D721Med (cell line): ENCODE data around the gene GALNT18.

ENCODE experiments used
- DNase-seq: peaks from one replicate; pipeline ENCODE4 v3.0.0; 2011; ENCODE audit warnings: low spot score; ENCODE audit not compliant: insufficient read length
- FAIRE-seq: peaks from 2 replicates; lab custom pipeline; 2011; peaks lifted over from hg19 to GRCh38; lab: Jason Lieb, UNC
- CTCF ChIP-seq: IDR thresholded peaks from 2 replicates; pipeline ENCODE4 v1.5.1; 2012; ENCODE audit warnings: mild to moderate bottlenecking, control low read depth; ENCODE audit not compliant: insufficient read depth; ENCODE audit errors: missing control alignments

The GALNT18 gene

DNA sequence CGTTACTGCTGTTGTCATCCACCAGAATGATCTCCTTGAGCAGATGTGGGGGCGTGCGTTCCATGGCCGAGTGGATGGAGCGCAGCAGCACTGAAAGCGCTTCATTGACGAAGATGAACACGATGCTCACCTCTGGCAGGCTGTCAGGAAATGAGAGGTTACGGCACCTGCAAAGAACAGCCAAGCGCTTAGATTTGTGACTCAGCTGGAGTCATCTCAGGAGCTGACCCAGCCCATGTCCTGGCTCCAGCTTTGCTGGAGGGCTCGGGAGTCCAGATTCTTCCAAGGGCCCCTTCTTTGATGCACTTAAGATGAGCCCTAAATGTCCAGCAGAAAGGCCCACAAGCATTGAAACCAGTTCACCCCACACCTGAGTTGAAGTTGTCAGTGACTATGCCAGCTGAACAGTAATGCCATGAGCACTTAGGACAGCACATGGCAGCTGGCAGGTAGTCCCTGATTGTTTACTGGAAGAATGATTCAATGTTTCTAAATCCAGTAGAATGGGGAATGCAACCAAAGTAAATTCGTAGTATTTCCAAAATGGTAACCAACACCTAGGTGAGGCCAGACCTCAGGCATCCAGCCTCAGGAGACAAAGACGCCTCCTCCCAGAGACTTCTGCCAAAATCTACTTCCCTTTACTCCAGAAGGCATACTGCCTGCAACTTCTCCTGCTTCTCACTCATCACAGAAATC, 189.0 kb downstream of the GALNT18 start:
- DNase-seq: no peak
- TF ChIP-seq CTCF: no peak
- FAIRE-seq: no peak

DNA sequence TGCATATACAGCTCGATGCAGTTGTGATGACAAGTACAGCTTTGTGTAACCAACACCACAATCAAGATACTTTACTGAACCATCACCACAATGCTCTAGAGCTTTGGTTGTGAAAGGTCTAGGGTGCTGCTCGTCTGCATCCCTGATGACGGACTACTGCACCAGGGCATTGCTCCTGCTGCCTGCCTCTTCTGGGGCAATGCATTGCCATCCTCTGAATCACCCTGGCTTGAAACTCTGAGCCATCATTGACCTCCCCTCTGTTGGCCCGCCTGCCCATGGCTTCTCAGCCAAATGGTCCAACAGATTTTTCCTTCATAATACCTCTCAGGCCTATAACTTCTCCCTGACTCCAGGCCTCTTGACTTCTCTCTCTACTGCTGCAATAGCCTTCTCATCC, 191.4 kb downstream of the GALNT18 start:
- no peak for TF ChIP-seq CTCF
- DNase-seq (no peak), FAIRE-seq (no peak)

GRCh38 chr11:11428714-11429113, 193.1 kb downstream of the GALNT18 start:
- TF ChIP-seq CTCF: no peak
- no peak for FAIRE-seq
- DNase-seq: no peak

- TF ChIP-seq CTCF: no peak
- FAIRE-seq (no peak), DNase-seq (no peak)
Measured at GRCh38 chr11:11427542-11427941, 194.3 kb downstream of the GALNT18 start.

GRCh38 chr11:11427140-11427539, 194.7 kb downstream of the GALNT18 start:
- no peak for TF ChIP-seq CTCF
- DNase-seq (no peak), FAIRE-seq (no peak)

DNA sequence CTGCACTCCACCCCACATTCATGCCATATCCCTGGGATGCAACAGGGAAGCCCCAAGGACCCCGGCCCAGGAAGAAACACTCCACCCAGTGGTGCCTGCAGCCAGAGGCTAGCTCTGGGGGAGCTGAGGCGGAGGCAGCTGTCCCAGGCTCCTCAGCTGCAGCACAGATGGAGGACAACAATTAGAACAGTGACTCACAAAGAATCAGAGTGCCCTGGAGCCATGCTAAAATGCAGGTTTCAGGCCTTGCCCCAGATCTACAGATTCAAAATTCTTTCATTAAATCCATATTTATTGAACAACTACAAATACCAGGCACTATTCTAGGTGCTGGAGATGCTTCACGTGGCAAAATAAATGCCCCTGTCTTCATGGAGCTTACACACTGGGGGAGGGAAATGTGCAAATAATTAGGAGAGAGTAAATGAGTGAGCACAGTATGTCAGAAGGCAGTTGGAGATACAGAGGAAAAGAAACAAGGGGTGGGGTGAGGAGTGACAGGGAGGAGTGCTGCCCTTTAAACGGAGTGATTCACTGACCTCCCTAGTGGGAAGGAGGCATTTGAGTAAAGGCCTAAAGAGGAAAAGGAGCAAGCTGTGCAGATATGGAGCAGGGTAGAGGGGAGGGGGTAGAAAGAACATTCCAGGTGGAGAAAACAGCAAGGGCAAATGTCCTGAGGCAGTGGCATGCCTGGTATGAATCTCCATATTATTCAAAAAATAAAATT, 195.4 kb downstream of the GALNT18 start:
- TF ChIP-seq CTCF: no peak
- DNase-seq (no peak), FAIRE-seq (no peak)

DNA sequence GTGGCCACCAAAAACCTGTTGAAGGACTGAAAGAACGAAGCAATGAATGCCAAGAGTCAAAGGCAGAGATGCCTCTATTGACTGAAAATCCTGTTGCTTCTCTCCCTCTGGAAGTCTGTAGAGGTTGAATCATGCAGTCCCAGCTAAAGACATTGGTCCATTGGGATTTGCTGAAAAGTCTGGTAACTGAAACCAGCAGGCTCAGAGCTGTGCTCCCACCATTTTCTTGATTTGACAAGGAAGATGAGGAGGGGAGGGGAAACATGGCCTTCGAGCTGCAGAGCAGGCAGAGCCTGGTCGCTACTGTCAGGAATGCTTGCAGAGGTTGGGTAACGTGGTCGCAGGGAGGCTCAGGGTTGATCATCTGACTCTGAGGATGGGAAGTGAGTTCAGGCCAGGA, 196.0 kb downstream of the GALNT18 start:
- DNase-seq: no peak
- no peak for TF ChIP-seq CTCF
- FAIRE-seq: no peak
